Measurements from ENCODE around the gene TAF4. TPM values are rescaled to one million over a fixed set of nuclear protein-coding genes. Genes with fewer than 3 reads are reported as not detected.

Gene TAF4
- total and polyA plus RNA-seq, 2 of the 13 experiments (the other 11 are each of a cell fraction or from before 2014, with no cell fraction given): 5.9 to 12.0 TPM

DNA sequence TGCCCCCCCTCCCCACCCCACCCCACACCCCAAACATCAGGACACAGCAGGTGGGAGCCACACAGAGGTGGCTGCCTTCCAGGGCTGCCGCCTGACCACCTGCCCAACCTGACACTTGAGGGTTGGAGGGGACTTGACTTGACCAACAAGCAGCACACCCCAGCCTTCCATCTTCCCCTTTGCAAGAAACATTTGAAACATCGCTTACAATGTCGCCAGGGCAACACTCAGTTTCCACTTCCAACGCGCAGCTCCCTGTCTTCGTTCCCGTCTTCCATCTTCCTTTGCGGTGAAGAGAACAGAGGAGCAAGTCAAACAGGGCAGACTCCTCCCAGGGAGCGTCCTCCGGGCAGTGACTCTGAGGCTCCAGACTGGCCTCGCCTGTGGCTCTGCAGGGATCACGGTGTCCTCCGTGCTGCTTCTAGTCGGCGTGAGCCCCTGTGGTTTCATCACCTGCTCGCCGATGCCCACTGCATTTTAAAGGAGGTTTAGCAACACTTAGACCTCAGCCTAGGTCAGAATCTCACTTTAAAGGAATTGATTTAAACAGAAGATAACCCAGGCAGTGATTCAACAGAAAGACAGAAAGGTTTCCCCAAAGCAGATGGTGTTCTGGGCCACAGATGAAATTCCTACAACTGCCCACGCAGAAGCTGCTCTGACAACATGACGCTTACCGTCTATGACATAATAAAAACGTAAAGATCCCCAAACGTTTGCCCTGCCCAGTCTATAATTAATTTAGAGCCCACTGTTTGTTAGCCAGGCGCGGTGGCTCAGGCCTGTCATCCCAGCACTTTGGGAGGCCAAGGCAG lies 130.8 kb downstream of the TAF4 start (continued):
- TF ChIP-seq, protein P1, sequence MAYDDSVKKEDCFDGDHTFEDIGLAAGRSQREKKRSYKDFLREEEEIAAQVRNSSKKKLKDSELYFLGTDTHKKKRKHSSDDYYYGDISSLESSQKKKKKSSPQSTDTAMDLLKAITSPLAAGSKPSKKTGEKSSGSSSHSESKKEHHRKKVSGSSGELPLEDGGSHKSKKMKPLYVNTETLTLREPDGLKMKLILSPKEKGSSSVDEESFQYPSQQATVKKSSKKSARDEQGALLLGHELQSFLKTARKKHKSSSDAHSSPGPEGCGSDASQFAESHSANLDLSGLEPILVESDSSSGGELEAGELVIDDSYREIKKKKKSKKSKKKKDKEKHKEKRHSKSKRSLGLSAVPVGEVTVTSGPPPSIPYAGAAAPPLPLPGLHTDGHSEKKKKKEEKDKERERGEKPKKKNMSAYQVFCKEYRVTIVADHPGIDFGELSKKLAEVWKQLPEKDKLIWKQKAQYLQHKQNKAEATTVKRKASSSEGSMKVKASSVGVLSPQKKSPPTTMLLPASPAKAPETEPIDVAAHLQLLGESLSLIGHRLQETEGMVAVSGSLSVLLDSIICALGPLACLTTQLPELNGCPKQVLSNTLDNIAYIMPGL (CRISPR knock-in tag; IDR thresholded peaks at IDR 0.05; ENCODE audit: borderline replicate concordance in 1 of 2, low read depth in 1 of 2): no peak
- no peak for TF ChIP-seq ETS1 (CRISPR knock-in tag; IDR thresholded peaks at IDR 0.05)

DNA sequence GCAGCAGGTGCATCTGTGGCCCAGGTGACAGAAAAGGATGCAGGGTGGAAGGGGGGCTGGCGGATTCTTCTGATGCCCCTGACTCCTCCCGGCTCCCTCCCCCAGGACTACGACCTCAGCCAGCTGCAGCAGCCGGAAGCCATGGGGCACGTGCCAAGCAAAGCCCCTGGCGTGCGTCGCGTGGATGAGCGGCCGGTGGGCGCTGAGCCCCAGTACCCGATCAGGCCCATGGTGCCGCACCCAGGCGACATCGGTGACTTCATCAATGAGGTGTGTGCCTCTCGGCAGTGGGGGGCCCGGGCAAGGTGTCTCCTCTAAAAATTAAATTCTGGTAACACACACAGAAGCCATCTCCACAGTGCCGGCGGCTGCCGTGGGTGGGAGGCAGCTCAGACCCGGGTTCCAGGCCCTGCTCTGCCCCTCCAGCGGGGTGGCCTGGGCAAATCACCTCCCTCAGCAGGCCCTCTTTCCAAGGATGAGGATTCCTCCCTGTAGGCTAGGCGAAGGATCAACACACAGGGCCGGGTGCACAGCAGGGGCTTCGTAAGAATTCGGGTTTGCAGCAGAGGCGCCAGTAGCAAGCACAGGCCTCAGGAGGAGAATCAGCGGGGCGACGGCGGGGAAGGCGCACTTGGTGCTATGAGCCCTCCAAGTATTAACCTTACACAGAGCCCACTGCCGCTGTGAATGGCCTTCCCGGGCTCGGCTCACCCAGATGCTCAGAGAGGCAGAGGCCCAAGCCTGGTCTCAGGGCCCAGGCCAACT lies 131.5 kb downstream of the TAF4 start:
- DNase-seq (ENCODE audit: low spot score) (no peak), FAIRE-seq (no peak), ATAC-seq (no peak)
- ChIA-PET CTCF (ENCODE audit: low intra/inter-chr PET ratio, low total read pairs) (no interaction called here), POLR2A (no interaction called here)
- no peaks in the 10 kb centered on the region for H3K36me3 ChIP-seq (replicated peaks in 1 of 2; ENCODE audit: control insufficient read depth in 1 of 2, insufficient read depth in 2 of 2, low read length in 2 of 2)
- no peak overlapping the region for H3K9ac ChIP-seq (ENCODE audit: insufficient read depth, low read depth, low read length)
- no peaks in the 10 kb centered on the region for H3K4me1 ChIP-seq (ENCODE audit: insufficient read depth, low read length)
- no peak overlapping the region for H3K4me3 ChIP-seq (replicated peaks in 1 of 3; ENCODE audit: insufficient read depth in 1 of 3, low read depth in 2 of 3, low read length in 3 of 3)
- no TSS peak for BruUV-seq (replicated peaks)
- H3K27me3 ChIP-seq (ENCODE audit: control insufficient read depth in 1 of 2, insufficient read depth in 2 of 2, low read length in 2 of 2): peaks cover 26 to 57% of the 10 kb centered on the region in 2 experiments
- TF ChIP-seq KDM2A (CRISPR knock-in tag; IDR thresholded peaks at IDR 0.05; ENCODE audit: borderline replicate concordance, low read depth) (no peak), SRF (IDR thresholded peaks at IDR 0.05; ENCODE audit: low read depth, low read length) (no peak), THAP7 (CRISPR knock-in tag; IDR thresholded peaks at IDR 0.05) (no peak), ATF1 (CRISPR knock-in tag; IDR thresholded peaks at IDR 0.05) (no peak), ZNF709 (CRISPR knock-in tag; IDR thresholded peaks at IDR 0.05) (no peak), ZNF253 (CRISPR knock-in tag; IDR thresholded peaks at IDR 0.05; ENCODE audit: borderline replicate concordance) (no peak), USF2 (IDR thresholded peaks at IDR 0.05; ENCODE audit: low read depth, low read length) (no peak), USF2 (CRISPR knock-in tag; IDR thresholded peaks at IDR 0.05; ENCODE audit: borderline replicate concordance) (no peak), FOSL2 (CRISPR knock-in tag; IDR thresholded peaks at IDR 0.05) (no peak), ZNF792 (CRISPR knock-in tag; IDR thresholded peaks at IDR 0.05) (no peak), TFAP4 (IDR thresholded peaks at IDR 0.05; ENCODE audit: borderline replicate concordance, low read depth) (no peak)
- no peaks in the 10 kb centered on the region for H3K9me3 ChIP-seq (ENCODE audit: low read length)
- 63% methylated on average over 32 of the region's 36 CpGs for WGBS (ENCODE audit: low lambda C conversion rate)
- H3K79me2 ChIP-seq (ENCODE audit: insufficient read depth, low read length): no peaks in the 10 kb centered on the region
- no peaks in the 10 kb centered on the region; the same call in 1 of the 2 replicates for H4K20me1 ChIP-seq (ENCODE audit: insufficient read depth, low read length)
- in situ Hi-C loops (cut with HindIII; ENCODE audit: extremely low pct_ligation_motif_present, low pct_unique_long_range_greater_than_20kb) (no loop called here), intact Hi-C loops (cut with micrococcal nuclease; ENCODE audit: unreplicated experiment) (no loop called here)
- H3K27ac ChIP-seq (ENCODE audit: extremely low read length, insufficient read depth, low read length): no peak overlapping the region
- H3K4me2 ChIP-seq (ENCODE audit: low read depth, low read length): no peak overlapping the region
- no peak overlapping the region for H2AFZ ChIP-seq (ENCODE audit: low read length)

Data from HepG2 (cell line).